NCI-H345 (cell line): ENCODE data around the gene FGD4.

ENCODE experiments used
- DNase-seq: peaks from one replicate; lab custom pipeline; 2025; lab: John Stamatoyannopoulos, UW

Gene FGD4

DNA sequence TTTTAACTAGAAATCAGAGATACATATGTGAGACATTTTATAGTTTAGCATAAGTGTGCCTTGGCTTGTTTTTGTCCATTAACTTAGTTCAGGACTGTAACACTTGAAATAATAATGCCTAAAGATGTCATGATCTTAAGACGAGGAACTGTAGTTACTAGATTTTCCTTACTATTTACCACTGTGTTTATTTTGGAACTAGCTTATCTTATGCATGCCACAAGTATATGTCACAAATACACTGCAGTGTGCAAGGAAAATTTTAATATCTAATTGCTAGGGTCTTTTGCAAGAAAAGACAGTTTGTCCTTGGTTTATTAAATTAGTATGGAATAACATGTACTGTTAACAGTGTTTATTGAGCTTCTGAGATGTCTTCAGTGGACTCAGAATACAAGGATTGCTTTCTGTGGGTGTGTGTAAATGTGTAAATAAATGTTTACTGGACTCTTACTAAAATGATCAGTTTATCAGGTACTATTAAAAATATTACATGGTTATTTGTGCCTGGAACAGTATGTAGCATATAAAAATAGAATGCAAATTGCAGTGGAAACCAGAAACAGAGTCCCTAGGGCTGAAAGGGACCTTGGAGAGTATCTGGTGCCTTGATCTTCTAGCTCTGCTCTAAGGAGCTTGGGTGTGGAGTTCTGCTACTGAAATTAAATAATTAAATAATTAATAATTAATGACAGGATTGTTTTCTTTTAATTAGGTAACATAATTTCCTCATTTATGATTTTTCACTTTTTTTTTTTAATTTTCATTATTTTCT lies 58.1 kb downstream of the FGD4 start:
- no peak for DNase-seq

GRCh38 chr12:32460638-32461037 lies 61.3 kb downstream of the FGD4 start:
- DNase-seq: no peak

DNA sequence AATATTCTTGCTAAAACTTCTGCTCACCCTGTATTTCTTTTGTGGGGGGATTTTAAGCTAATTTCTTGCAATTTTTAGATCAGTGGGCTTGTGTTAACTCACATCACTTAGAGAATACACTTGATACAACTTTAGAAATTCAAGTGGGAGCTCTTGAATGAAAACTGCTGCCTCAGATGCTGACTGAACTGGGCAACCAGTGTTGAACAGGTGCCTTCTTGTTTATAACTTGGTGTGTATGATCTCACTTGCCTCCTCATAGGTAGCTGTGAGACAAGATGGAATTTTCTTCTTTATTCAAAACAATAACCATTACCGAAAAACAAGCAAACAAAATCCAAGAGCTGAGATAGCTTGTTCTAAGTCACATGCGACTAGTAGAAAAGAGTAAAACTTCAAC lies 63.5 kb downstream of the FGD4 start:
- no peak for DNase-seq

DNA sequence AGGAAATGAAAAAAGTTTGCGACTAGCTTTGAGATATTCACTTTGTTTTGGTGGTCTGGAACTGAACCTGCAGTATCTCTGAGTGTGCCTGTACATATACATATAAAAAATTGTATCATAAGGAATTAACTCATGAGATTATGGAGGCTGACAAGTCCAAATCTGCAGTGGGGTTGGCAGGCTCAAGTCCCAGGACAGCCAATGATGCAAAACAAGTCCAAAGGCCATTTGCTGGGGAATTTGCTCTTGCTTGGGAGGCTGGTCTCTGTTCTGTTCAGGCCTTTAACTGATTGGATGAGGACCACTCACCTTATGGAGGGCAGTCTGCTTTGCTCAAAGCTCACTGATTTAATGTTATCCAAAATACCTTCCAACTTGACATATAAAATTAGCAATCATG lies 66.8 kb downstream of the FGD4 start:
- no peak for DNase-seq

- DNase-seq: no peak
Observed at GRCh38 chr12:32466986-32467711, 67.8 kb downstream of the FGD4 start.

DNA sequence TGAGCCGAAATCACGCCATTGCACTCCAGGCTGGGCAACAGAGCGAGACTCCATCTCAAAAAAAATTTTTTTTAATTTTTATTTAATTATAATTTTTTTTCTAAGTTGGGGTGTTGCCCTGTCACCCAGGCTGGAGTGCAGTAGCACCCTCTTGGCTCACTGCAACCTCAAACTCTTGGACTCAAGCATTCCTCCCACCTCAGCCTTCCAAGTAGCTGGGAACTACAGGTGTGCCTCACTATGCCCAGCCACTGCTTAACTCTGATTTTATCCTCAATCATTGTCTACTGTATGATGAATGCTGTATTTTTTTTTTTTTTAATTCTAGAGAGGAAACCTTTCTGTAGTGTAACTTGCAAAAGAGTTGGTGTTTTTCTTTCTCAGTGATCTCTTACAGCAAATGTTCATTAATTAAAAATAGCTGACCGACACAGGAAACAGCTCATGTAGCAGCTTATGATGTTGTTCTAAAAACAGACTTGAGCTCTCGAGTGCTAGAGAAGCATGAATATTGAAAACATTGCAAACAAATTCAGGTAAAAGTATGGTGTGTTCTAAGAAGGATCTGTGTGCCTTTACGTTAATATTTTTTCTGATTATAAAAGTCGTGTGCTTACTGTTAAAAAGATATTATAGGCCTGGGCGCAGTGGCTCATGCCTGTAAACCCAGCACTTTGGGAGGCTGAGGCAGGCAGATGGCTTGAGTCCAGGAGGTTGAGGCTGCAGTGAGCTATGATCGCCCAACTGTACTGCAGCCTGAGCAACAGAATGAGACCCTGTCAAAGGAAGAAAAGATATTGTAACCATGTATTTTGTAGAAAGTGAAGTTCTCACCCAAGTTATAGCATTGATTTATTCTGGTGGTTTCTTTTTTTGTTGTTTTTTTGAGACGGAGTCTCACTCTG lies 68.9 kb downstream of the FGD4 start:
- DNase-seq: no peak

DNA sequence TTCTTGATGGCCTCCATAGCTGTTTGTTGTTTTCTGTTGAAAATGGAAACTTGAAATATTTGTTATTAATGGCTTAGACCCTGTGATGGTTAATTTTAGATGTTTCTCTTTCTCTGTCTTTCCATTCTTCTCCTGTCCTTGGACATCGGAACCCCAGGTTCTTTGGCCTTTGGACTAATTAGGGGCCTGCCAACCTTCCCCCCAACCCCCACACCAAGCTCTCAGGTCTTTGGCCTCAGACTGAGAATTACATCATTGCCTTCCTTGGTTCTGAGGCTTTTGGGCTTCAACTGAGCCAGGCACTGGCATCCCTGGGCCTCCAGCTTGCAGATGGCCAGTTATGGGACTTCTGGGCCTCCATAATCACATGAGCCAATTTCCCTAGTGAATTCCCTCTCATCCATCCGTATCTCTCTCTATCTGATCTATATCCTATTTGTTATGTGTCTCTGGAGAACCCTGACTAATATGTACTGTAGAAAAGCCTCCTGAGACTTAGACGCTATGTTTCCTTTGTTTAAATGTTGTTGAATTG lies 71.6 kb downstream of the FGD4 start:
- DNase-seq: no peak

DNA sequence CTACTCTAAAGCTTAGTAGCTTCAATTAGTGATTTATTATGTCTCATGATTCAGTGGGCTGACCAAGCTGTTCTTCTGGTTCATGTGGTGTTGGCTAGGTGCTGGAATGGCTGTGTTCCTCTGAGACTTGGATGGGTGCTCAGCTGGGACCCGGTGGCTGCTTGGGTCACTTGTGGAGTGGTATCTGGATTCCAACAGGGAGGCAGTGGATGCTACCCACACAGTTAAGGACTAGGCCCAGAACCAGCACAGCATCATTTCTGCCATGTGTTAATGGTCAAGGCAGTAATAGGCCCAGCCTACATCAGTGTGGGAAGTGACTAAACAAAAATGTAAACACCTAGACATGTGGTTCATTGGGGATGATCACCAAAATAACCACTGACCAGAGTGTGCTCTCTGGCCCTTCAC lies 72.2 kb downstream of the FGD4 start:
- DNase-seq: no peak

DNA sequence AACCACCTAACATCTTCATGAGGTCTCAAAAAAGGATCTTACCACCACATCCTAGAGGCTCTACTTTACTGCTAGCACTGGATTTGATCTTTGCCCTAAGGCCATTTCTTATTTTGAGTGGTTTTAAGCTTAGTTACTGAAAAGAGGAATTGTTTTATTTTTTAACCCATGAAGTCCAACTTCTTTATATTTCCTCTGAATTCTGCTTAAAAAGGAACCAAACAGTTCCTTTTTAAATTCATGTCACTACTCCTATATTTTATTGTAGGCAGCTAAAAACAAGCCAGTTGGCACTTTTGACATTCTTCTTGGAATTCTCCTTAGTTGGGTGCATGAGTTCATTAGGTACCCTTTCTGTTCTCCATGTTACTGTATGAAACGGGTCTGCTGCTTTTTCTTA lies 76.4 kb downstream of the FGD4 start:
- DNase-seq: no peak

- no peak for DNase-seq
Observed at GRCh38 chr12:32476446-32476845, 77.1 kb downstream of the FGD4 start.

DNA sequence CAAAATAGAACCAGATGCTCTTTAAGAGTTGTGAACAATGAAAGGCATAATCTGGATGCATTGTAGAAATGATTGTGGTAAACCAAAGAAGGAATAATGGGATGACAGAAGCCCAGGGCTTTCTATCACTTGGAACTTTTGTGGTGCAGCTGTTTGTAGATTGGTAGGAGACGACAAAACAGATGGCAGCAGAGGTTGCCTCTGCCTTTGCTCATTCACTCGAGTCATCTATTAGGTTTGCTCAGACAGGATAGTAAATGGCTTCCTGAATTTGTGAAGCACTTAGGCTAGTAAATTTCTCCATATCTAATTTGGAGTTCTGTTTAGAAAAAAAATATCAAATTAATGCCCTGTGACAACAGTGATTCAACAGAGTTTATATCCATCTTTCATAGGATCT lies 78.4 kb downstream of the FGD4 start:
- DNase-seq: no peak

GRCh38 chr12:32478166-32478565 lies 78.8 kb downstream of the FGD4 start:
- no peak for DNase-seq

- no peak for DNase-seq
Observed at GRCh38 chr12:32478858-32479725, 79.7 kb downstream of the FGD4 start.

DNA sequence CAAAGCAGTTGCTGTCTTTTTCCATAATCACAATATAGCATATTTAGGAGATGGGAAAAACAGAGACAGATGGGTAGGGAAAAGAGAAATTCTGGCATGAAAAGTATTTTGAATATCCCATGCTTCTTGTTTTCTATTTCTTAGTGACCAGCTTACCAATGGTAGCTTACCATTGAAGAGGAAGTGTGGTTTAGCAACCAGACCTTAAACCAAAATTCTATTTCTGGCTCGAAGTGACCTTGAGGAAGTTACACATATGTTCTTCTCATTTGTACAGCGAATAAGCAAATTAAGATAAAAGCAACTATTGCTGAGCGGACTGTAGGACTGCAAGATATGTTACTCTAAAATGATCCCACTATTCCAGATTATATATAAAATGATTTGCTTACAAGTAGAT lies 82.9 kb downstream of the FGD4 start:
- no peak for DNase-seq

- DNase-seq: no peak
Observed at GRCh38 chr12:32483499-32483898, 84.1 kb downstream of the FGD4 start.

DNA sequence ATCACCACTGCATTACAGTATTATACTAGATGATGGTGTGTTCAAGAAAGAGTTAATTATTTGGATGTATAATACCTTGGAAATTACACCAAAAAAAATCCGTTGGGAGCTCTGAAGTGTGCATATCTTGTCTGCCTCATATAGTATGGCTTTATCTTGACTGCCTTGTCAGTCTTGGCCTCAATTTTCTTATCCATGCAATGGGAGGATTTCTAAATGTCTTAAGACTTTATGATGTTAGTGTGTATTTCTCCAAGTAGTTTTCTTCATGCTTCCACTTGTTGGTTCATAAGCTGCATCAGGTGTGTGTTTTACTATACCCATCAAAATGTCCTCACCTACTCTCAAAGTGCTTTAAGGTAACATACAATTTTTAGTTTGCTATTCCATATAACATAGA lies 84.6 kb downstream of the FGD4 start:
- no peak for DNase-seq

- no peak for DNase-seq
Observed at GRCh38 chr12:32486158-32486557, 86.8 kb downstream of the FGD4 start.

DNA sequence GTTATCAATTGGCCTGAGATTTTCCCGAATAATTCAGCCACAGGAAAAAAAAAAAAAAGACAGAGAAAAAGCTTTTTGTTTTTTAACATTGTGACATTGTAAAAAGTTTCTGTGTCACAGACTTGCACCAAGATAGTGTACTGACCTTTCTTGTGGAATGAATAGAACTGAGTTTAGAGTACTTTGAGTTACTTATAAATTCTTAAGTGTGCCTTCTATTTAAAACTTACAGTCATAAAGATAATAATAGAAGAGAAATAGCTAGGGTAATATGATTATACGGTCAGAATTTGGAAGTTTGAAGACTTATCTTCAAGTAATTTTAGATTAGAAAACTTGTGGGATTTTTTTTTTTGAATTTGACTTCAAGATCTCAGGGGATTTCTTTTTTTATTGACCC lies 88.8 kb downstream of the FGD4 start:
- DNase-seq: no peak

GRCh38 chr12:32489070-32489469 lies 89.7 kb downstream of the FGD4 start:
- no peak for DNase-seq

GRCh38 chr12:32490801-32491200 lies 91.4 kb downstream of the FGD4 start:
- DNase-seq: no peak

DNA sequence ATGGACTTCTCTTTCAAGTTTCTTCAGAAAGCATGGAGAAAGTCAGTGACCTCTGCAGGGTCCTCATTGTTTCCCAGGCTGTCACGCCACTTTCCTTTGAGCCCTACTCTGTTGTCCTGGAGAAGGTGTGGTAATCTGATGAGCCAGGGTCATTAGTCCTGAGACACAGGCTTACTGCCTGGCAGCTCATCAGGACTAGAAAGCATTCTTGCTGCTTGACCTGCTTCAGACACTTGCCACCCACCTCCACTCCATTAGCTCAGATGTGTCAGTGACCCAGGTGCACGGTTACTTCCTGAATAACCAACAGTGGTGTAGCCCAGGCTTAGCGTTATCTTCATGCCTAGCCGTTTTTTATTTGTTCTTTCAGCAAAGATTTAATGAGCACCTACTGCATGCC lies 93.9 kb downstream of the FGD4 start:
- DNase-seq: no peak
